Ureter (tissue), 1 donor: ENCODE measurements around the gene DBNDD1. TPM values are rescaled to one million over a fixed set of nuclear protein-coding genes. Genes with fewer than 3 reads are reported as not detected.

Experiments
- DNase-seq: peaks from one replicate; pipeline ENCODE4 v3.0.0-alpha.2; 2020; ENCODE audit warnings: low spot score
- total RNA-seq: library from RNA; stranded (reverse); gene quantifications from one replicate; pipeline ENCODE4 v1.2.4, GENCODE V29; 2023
- donor health status: DM: yes; HTN: yes; CAD: no.

Gene DBNDD1
- total RNA-seq, 1 donor from 2014 or later, result 3.0 TPM

GRCh38 chr16:89961920-89962319 lies 57.3 kb downstream of the DBNDD1 start:
- DNase-seq, result no peak

GRCh38 chr16:89960966-89961365 lies 58.3 kb downstream of the DBNDD1 start:
- DNase-seq, result no peak

GRCh38 chr16:89958596-89958995 lies 60.7 kb downstream of the DBNDD1 start:
- no peak for DNase-seq

- DNase-seq, result no peak
Observed at GRCh38 chr16:89958068-89958467, 61.2 kb downstream of the DBNDD1 start.

- DNase-seq, result no peak
Observed at GRCh38 chr16:89957216-89957785, 62.0 kb downstream of the DBNDD1 start.

GRCh38 chr16:89956505-89957215 lies 62.6 kb downstream of the DBNDD1 start:
- DNase-seq, result no peak

- DNase-seq, result no peak
Observed at GRCh38 chr16:89955001-89955685, 64.1 kb downstream of the DBNDD1 start.

Other genes starting within 250 kb of the DBNDD1 start
- gene FANCA, start 202.8 kb downstream of the DBNDD1 start, total RNA-seq, result 8.1 TPM
- 41.6 TPM for gene SPIRE2, start 191.0 kb downstream of the DBNDD1 start, total RNA-seq
- 224 TPM for gene TCF25, start 145.9 kb downstream of the DBNDD1 start, total RNA-seq
- 12.3 TPM for gene MC1R, start 100.6 kb downstream of the DBNDD1 start, total RNA-seq
- 4.1 TPM for gene TUBB3, start 96.1 kb downstream of the DBNDD1 start, total RNA-seq
- 45.9 TPM for gene DEF8, start 70.7 kb downstream of the DBNDD1 start, total RNA-seq
- gene PRDM7, start 57.9 kb upstream of the DBNDD1 start, total RNA-seq, result not detected